Globus pallidus (tissue), 1 donor: ENCODE measurements around the gene NT5DC1.
"Not testable (repeated sequence)": the region's sequence is repeated elsewhere in the genome, so short reads cannot be mapped to it uniquely, and the experiment has no call there.

Experiments
- DNase-seq: peaks from one replicate; pipeline ENCODE4 v3.0.0-alpha.2; 2015; ENCODE audit warnings: low spot score

Gene NT5DC1

DNA sequence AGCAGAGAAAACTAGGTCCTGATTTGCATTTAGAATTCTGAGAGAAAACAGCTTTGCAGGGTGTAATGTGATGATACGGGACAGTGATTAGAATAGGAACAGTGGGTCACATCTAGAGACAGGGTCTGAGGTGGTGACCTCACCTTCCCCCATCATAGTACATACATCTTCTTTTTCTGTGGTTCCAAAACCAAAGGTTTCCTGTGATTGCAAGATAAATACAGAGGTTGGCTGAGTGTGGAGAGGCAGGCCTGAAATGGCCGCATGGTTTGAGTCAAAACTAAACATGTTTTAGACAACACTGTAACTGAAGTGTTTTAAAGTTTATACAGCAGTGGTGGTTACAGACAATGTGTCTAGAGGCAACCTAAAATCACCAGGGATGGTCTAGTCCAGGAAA lies 10.4 kb upstream of the NT5DC1 start:
- no peak for DNase-seq

DNA sequence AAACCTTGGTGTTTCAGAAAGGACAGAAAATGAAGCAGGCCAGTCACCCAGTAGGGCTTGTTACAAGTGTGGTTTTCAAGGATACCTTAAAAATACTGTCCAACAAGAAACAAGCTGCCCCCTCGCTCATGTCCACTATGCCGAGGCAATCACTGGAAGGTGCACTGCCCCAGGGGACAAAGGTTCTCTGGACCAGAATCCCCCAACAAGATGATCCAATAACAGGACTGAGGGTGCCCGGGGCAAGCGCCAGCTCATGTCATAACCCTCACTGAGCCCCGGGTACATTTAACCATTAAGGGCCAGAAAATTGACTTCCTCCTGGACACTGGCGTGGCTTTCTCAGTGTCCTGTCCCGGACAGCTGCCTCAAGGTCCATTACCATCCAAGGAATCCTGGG lies 6.6 kb upstream of the NT5DC1 start:
- no peak for DNase-seq

DNA sequence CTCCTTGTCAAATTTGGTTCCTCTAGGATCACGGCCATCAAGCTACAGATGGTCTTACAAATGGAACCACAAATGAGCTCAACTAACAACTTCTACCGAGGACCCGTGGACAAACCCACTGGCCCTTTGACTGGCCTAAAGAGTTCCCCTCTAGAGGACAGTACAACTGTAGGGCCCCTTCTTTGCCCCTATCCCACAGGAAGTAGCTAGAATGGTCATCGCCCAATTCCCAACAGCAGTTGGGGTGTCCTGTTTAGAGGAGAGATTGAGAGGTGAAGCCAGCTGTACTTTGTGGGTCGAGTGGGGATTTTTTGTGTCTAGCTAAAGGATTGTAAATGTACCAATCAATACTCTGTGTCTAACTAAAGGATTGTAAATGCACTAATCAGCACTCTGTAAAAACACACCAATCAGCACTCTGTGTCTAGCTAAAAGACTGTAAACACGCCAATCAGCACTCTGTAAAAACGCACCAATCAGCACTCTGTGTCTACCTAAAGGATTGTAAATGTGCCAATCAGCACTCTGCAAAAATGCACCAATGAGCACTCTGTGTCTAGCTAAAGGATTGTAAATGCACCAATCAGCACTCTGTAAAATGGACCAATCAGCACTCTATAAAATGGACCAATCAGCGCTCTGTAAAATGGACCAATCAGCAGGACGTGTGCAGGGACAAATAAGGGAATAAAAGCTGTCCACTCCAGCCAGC lies 4.4 kb upstream of the NT5DC1 start:
- not testable (repeated sequence) for DNase-seq

DNA sequence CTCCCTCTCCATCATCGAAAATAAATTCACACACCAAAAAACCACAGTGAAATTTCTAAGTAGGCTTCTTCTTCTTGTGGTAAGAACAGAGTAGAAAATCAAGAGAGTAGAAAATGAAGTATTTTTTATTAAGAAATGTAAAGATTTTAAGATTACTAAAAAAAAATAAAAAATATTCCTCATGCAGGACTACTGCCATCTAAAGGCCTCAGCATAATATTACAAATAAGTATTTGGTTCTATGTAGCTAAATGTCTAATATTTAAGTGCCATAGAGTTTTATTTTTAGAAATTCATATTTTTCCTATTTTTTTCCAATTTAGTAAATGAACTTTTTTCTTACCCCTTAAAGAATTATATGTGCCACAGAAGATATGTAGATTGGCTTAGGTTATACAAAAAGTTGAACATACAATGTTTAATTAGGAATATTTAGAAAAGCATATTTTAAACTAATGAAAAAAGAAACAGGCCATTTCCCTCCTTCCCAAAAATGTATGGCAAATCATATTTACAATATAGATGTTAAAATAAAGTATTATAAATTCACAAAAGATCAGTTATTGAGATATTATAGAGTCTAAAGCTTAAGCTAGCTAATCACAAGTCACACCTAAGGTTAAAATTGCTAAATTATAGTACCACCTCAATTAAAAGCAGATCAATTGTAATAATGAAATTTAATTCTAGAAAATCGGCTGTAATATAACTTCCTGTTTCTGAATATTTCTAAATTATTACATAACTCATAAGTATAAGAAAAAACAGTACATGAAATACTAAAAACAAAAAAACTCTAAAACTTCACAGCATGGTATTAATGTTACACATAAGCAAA lies 3.5 kb upstream of the NT5DC1 start:
- peak; percentile 33 for DNase-seq

DNA sequence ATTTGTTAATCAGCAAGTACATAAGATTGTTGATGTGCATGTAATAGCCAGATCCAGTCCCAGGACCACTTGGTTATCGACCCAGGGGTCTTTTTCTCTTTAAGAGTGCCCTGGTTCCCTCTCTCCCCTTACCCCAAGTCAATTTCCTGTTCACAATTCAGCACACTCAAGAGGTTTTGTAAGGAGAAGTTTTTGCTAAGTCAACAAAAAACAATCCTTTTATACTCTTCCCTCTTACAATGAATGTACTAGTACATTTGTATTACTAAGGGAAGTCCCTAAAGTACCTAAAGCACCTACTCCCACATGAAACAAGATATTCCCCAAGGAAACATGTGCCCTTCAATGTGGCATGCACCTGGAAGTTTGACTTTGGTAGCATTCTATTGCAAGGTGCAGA lies 1.6 kb upstream of the NT5DC1 start:
- DNase-seq: no peak

DNA sequence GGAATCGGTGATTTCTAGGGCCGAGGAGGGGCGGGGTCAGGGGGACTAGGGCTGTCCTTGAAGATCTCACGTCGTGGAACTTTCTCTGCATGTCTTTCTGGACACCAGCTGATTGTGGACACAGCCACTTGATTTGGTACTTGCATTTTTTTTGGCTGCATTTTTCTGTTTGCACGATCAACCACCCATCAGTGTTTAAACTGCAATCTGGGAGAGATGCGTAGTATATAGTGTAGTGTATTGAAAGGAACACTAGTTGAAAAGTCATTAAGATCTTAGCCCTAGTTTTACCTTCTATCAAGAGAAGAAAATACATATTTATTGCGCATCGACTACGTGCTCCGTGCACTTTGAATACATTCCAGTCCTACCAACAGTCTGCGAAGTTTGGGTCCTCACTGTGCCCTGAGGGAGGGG lies 657 bp downstream of the NT5DC1 start:
- no peak for DNase-seq

DNA sequence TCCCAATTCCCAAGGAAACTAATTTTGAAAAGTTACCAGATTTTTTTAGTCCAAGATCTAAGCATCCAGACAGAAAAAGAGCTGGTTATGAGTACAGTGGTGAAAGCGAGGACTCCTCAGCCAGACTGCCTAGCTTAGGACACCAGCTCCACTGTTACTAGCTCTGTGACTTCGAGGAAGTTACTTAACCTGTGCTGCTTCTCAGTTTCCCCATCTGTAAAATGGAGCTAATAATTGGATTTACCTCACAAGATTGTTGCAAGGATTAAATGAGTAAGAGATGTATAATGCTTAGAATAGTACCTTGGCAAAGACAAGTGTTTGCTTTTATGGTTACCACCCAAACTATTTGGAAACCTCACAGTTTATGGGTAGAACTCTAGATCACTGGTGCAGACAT lies 1.1 kb downstream of the NT5DC1 start:
- DNase-seq: no peak

DNA sequence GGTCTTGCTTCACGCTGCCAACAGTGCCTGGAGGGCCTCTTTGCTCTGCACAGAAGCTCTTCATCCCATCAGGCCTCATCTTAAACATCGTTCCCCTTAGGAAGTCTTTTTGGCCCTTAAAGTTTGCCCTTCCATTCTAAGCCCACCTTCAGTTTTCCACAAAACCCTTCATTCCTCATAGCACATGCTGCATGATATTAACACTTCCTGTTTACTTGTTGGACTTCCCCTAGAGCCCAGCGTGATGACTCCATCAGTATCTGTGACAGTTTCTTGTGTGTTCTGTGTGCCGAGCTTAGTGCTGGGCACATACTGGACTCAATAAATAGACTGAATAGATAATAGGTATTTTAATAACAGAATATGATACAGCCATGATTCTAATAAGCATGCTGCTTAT lies 2.2 kb downstream of the NT5DC1 start:
- peak; percentile 27 for DNase-seq

DNA sequence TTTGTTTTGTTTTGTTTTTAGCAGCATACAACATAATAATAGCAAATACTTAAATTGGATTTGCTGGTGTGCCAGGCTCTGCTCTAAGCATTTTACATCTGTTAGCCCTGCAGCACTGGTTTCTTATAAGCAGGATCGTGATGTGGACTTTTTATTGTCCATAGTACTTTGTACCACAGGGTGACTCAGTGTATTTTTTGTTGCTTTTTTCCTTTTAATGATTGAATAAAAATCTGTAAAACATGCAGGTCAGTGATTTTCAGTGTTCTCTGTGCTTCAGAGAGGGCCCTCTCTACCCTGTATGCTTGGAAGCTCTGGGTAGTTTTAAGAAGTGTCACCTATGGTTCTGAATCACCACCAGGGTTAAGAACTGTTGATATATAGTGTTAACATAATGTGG lies 4.0 kb downstream of the NT5DC1 start:
- DNase-seq: no peak

DNA sequence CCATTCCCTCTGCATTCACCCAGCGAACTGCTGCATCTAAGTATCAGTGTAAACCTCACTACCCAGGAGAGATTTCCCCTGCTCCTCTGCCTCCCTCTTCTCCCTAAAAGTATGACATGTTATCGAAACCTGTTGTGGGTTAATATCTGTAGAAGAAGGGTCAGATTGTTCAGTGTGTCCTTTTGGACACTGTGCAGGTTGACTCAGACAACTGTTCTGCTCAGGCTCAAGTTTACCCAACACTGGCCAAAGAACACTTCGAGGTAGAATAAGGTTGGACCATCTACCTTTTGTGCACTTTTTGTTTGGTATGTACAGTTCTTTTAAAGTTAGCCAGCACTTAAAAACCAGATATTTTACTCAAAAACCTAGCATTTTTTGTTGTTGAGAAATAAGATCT lies 4.6 kb downstream of the NT5DC1 start:
- no peak for DNase-seq

DNA sequence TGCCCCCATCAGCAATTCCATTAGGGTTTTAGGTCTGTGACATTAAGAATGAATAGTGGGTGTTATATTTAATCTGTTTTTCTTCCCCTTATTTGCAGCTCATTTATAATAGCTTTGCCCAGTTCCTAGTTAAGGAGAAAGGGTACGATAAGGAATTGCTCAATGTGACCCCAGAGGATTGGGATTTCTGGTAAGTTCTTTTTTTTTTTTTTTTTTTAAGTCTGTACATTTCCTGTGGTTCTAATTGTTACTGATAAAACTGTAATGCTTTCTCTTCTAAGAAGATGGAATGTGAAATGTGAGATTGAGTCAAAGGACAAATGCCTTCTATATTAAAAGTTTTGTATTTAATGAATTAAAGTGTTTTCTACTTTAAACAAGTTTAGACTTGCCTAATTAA lies 5.5 kb downstream of the NT5DC1 start:
- no peak for DNase-seq

DNA sequence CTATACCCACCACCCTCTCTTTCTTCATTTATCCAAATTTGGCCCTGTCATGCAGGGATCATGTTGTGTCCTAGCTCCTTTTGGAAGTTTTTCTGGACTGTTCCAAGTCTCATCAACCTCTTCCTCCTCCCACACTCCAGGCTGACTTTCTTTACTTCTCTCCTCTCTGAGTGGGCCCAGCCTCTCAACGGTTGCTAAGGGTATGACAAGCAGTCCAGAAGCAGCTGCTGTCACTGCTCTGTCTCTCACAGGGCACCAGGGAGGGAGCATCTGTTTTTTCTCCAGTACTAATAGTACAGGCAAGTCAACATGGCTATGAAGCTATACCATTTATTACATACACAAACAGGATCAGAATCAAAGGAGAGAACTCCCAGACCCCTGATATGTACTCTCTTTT lies 8.2 kb downstream of the NT5DC1 start:
- no peak for DNase-seq

DNA sequence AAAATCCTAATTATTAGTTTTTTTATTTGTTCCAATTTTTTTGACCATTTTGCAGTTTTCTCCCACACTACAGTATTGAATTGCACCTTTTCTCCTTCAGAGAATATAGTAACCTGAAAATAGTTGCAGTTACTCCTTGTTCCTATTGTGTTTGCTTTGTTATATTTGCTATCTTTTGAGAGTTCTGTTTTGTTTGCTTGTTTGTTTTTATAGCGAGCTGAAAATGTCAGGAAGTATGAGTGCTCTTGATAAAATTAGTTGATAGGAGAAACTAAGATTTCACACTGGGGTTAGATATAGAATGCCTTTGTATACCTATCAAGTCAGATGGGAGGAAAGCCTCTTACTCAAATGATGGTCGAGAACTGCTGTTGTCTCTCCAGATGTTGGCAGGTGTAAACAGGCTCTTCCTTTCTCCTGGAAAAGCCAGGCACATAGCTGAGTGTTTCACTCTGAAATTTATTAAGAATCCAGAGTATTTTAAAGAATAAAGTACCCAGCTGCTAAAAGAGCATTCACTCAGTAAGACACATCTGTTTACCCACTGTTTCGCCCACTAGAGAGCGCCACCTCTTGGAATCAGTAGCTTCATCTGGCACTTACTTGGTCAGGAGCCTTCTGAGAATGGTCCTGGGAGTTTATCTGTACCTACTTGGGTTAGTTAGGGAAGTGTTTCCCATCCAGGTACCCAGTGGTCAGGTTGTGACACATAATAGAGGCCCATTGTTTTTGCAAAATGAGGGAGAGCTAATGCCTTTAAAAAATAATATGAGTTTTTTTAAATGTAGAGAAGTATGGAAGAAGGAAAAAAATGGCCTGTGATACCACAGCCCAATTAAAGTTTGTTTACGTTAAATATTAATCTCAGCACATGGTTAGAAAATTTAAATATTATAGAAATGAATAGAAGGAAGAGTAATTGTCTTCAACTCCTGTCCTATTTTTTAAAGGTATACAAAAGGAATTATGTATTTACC lies 11.2 kb downstream of the NT5DC1 start:
- DNase-seq: peak; percentile 51

DNA sequence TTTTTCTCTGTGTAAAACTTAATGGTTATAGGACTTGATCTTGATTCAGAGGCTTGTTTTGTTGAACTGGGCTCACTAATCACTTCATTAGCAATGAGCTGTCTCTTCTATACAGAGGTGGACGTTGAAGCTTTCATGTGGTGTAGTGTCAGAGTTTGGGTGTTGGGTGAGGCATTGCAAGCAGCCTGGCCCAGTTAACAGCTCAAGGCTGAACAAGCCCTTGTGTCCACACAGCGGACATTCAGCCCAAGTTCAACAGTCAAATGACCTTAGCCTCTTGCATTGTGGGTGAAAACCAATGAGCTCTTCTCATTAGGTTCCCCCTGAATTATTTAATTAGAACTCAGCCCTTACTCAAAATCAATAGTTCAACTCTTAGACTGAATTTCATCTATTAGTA lies 12.7 kb downstream of the NT5DC1 start:
- no peak for DNase-seq

DNA sequence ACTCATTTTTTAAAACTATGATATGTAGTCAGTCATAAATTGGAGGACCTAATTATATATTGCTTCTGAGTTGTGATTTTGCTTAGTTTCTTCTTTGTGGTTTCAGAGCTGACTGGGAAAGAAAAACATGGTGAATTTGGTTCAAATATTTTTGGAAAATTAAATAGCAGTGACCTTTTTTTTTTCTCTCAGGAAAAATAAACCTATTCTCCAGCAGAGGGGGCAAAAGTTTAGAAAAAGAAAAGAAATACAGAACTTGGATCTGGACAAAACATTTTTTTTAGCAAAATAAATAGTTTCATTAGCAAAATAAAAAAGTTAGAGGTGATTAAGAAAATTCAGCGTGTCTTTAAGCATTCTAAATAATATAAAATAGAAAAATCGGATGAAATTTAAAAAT lies 15.1 kb downstream of the NT5DC1 start:
- DNase-seq: no peak

DNA sequence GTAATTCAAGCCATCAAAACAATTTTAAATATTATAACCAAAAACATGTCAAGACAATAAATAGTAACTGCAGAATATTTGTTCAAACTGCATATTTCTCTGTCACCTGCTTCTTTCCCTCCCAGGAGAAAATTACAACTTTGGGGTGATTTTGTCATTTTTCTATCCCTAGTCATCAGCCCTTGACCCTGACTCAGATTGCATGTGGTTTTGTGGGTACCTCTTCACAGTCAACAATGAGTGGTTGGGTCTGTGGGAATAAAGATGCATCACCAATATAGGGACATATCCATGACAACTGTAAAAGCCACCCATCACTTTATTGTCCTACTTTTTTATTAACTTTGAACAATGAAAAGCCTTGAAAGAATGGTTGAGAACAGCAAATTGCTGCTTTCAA lies 18.0 kb downstream of the NT5DC1 start:
- DNase-seq: no peak

DNA sequence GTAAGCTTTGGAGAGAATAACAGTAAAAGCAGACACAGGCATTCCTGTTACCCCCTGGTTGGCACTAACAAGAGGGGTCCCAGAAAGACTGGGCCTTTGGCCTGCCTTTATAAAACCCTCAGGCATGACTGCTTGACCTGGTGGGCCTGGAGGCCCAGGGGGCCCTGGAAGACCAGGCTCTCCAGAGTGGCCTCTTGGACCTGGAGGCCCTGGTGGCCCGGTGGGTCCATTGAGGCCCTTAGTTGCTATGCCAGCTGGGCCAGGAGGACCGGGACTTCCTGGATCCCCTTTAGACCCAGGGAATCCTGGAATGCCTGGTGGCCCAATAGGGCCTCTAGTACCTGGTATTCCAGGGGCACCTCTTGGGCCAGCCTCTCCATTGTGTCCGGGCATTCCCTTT lies 19.8 kb downstream of the NT5DC1 start:
- no peak for DNase-seq

DNA sequence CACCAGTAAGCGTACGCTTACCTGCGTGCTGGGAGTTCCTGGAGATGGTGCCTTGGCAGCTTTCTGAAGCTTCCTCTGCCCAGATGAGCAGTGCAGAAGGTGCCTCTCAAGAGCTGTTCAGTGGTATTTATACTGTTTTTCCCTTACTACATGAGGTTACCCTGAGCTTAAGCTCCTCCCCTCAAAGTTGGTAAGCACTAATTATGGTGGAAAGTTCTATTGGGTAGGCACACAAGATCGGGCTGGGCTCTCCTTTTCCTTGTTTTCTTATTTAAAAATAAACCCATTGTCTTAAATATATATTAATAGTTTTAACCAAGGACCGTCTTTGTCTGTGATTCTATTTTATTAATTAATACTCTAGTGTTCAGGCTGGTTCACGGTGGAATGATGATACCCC lies 25.4 kb downstream of the NT5DC1 start, which contains the start of gene COL10A1:
TSS of gene COL10A1 (minus strand) at position 101 of the 400 bp plus-strand sequence. CDS start 640 bp downstream, outside the sequence.
- no peak for DNase-seq

DNA sequence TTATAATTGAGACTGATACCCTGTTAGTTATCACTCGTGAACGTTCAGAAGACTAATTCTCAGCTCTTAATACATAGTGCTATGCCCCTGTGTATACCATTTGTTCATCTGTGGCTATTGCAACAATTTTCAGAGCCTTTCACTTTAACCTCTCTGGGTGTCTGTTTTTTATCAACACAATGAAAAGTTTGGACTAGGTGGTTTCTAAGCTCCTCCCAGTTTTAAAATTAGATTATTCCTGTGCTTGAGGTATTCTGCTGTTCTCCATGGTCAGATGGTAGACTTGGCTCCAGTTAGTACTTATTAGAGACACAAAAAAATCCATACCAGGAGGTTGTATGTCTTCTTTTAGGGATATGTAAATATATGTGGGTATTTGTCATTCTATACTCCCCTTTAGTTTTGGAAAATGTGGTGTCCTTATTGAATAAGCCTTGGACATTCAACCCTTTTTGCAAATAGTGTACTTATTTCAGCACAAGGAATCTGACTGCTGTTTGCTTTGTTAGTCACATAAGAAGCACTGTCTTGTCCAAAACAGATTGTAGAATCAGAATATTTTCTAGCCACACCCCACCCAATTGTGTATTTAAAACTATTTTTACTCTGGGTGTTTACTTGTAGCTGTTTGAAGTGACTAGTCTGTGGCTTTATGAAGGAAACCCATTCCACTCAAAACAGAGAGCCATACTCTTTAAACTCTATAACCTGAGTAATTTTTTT lies 27.3 kb downstream of the NT5DC1 start:
- no peak for DNase-seq

DNA sequence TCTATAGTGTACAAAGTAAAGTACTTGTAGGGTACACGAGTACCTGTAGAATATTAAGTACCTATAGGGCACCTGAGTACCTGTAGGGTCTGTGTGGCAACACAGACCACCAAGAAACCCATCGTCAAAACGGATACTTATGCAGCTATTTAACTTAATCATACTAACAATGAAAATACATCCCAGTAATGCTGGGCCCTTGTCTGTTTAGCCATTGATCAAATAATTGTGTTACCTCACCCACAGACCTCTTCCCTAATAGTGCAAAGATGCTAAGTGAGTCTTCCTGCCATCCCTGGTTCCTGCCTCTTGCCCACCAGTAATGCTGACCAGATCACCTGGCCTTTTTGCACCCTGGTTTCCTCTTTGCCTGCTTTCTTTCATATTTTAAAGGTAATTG lies 32.8 kb downstream of the NT5DC1 start:
- DNase-seq: no peak

DNA sequence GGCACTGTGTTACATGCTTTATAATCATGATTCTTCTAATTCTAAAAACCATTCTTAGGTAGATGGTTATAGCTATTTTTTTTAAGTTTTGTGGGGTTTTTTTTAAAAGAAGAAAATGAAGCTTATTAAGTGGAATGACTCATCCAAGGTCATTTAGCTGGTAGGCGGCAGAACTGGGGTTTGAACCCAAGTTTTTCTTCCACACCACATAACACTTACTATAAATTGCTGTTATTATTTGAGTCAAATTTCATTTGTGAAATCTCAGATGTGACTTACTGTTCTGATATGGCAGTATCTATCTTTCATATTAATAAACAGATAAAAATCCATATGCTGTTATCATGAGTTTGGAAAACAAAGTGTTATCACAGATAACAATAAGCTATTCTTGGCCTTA lies 35.7 kb downstream of the NT5DC1 start:
- no peak for DNase-seq

DNA sequence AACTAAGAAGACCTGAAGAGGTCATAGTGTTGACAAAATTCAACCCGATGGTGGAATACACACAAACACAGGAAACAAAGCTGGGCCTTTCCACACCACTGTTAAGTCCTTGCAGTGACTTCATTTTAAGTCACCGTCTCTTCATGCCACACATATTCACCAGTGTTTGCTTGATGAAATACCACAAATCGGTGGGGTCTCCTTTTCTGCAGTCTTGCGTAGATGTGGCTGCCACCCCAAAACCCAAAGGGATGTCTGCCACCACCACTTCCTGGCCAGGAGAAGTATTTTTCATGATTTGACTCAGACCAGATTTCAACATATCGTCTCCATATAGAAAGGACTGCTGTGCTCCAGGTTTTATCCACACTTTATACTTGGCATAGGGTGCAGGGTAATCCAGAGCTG lies 36.3 kb downstream of the NT5DC1 start:
- DNase-seq: peak; percentile 32
